ENCODE measurements around the gene ZRANB1.

Gene ZRANB1

DNA sequence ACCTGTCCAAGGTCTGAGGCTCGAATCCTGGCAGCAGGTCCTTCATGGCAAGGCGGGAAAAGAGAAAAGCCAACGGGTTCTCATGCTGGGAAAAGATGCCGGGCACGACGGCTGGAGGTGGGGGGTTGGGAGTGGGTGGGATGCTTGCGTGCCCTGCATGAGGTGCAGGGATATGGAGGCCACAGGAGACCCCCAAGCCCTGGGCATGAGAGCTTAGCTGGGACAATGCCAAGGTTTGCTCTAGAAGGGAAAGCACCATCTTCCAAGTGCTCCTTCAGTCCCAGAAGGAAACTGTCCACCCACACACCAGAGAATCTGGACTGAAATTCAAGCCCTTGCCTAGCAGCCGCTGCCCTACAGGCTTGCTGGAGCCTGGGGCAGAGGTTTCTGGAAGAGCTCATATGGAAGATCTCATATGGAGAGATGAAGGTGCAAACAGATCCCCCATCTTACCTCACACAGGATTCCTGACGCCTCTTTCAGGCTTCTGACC lies 64.3 kb downstream of the ZRANB1 start:
- H3K9me3 Mint-ChIP-seq, result no peaks in the 10 kb centered on the region

DNA sequence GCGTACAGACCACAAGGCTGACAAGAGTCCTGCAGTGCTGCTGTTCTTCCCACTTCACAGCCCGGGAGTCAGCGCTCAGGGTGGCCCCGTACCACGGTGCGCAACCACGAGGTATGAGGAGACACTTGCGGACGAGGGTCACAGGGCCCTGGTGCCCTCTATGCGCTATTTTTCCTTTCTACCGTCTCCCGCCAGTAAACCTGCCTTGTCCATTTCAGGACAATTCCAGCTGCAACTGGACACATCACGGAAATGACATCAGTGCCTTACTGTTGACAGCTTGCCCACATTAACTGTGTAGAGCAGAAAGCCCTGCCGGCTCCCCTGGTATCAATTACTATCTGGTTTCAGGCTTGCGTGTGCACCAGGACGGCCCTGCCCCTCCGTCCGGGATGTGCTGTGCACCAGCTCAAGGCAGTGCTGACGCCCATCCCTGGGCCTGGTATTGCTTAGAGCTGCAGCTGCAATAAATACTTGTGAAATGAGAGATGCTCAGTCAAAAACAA lies 65.1 kb downstream of the ZRANB1 start:
- CTCF ChIA-PET, result interaction anchor here (0.8 kb wide), 1 partner anchor 34 kb away, joined by 3 read pairs; no protein-coding TSS in a partner anchor
- Mint-ChIP-seq H3K36me3 (no peaks in the 10 kb centered on the region), H3K27ac (no peak overlapping the region), H3K4me3 (no peak overlapping the region), H3K4me1 (no peaks in the 10 kb centered on the region), H3K9me3 (no peaks in the 10 kb centered on the region), H3K27me3 (peaks cover 16% of the 10 kb centered on the region)
- DNase-seq, result peak; percentile 12

More for the DNA sequence above, 64.3 kb downstream of the ZRANB1 start:
- Mint-ChIP-seq H3K4me1 (no peaks in the 10 kb centered on the region), H3K27me3 (peaks cover 9% of the 10 kb centered on the region), H3K36me3 (no peaks in the 10 kb centered on the region), H3K4me3 (no peak overlapping the region), H3K27ac (no peak overlapping the region)
- DNase-seq, result peak; percentile 3
- CTCF ChIA-PET, result no interaction called here

DNA sequence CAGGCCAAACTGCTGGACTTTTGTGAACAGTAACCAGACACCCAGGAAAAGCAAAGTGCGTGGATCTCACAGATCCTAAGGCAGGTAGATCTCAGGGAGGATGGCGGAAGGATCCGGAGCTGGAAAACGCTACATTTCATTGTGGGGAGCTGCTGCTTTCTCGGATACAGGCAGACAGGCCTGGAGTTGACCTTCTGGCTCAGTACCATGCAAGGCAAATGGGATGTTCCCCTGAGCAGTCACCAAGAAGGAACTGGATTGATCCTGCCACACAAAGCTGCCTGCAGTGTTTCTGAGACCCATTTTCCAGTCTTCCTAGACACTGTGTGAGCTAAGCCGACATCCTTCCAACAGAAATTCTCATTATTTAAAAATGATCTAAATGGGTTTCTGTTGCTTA lies 65.5 kb downstream of the ZRANB1 start:
- H3K27me3 Mint-ChIP-seq, result peaks cover 19% of the 10 kb centered on the region
- no peaks in the 10 kb centered on the region for H3K4me1 Mint-ChIP-seq
- H3K4me3 Mint-ChIP-seq, result no peak overlapping the region
- no peaks in the 10 kb centered on the region for H3K36me3 Mint-ChIP-seq
- H3K9me3 Mint-ChIP-seq, result no peaks in the 10 kb centered on the region
- CTCF ChIA-PET, result interaction anchor here (0.8 kb wide), 1 partner anchor 33 kb away, joined by 3 read pairs; no protein-coding TSS in a partner anchor
- no peak overlapping the region for H3K27ac Mint-ChIP-seq
- DNase-seq, result no peak

DNA sequence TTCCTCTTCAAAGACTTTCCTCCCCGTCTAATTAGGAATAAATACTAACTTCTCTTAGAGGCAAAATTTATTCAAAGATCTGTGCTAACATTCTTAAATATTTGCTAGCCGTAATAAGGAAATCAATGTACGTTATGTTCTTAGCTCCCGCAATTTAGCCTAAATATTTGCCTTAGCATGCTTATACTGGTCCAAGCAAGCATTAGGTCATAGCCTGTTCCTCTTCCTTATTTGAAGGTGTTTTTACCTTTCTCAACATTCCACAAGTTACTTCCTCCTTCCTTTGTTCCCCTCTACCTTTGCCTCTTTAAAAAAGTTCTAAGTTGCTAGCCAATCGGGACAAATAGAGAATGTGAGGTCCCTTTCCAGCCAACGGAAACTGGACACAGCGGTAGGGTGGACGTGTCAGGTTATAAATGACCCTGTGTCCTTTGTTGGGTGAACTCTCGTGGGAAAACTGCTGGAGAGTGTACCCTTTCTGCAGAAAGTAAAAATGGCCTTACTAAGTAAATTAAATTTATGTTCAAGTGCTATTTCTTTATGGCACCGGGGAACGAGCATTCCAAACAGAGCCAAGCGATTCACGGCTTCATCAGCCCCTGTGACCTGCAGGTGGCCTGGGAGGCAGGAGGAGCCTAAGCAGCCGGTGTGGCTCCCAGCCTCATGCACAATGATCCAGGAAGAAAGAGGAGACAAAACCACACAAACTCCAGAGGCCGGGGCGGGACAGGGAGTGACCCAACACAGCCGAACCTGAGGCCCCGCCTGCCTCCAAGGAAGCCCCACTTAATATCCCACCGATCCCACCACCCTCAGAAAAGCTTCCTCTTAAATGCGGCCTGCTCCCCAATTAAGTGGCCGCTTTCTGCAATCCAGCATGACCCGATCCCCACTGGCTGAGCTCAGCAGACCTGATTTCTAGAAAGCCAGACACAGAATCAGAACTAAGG lies 67.0 kb downstream of the ZRANB1 start:
- Mint-ChIP-seq H3K4me3 (no peak overlapping the region), H3K9me3 (no peaks in the 10 kb centered on the region), H3K27ac (no peak overlapping the region), H3K27me3 (peaks cover 26% of the 10 kb centered on the region), H3K36me3 (no peaks in the 10 kb centered on the region), H3K4me1 (no peaks in the 10 kb centered on the region)
- CTCF ChIA-PET, result interaction anchor here (1.3 kb wide), 1 partner anchor 16 kb away, joined by 6 read pairs; no protein-coding TSS in a partner anchor
- DNase-seq, result no peak

DNA sequence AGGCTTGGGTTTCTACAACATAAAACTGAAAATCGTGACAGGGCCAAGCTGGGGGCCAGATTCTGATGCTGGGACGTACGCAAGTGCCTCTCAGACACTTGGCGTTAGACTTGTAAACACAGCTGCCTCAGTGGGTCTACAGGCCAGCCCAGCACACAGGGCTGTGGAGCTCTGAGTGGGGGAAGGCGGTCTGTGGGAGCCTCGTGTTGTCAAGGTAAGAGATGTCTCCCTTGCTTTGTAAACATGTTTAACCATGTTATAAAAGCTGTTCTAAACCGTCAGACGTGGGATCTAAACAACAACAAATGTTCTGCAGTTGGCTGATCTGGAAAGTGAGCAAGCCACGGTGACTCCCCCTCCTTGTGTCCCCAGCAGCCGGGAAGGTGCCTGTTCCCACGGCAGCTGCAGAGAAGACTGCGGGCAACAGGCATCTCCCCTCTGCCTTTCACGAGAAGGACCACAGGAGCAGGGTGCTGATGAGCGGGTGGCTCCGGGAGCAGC lies 67.8 kb downstream of the ZRANB1 start:
- H3K4me3 Mint-ChIP-seq, result no peak overlapping the region
- H3K9me3 Mint-ChIP-seq, result no peaks in the 10 kb centered on the region
- no peak overlapping the region for H3K27ac Mint-ChIP-seq
- H3K4me1 Mint-ChIP-seq, result peaks cover 1% of the 10 kb centered on the region
- DNase-seq, result no peak
- H3K36me3 Mint-ChIP-seq, result no peaks in the 10 kb centered on the region
- H3K27me3 Mint-ChIP-seq, result peaks cover 32% of the 10 kb centered on the region
- CTCF ChIA-PET, result interaction anchor here (0.8 to 1.3 kb wide), 2 partner anchors 17 to 536 kb away, joined by 3 to 6 read pairs; no protein-coding TSS in a partner anchor

DNA sequence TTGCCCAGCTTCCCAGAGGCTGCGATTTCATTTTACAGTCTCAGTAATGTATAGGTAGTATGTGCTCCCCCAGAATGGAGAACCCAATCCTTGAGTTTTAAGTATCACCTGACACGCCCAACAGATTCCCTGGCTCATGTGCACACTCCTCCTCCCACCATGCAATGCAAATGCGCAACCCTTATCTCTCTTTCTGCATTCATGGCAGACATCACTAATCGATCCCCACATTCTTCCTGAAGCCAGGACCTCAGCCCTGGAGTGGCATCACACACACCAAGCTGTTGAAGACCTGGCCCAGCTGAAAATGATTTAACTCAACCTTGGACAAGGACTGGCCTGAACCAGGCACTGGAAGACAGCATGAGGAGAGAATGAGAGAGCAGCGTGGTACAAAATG lies 68.4 kb downstream of the ZRANB1 start:
- no peak for DNase-seq
- Mint-ChIP-seq H3K27ac (no peak overlapping the region), H3K27me3 (peaks cover 38% of the 10 kb centered on the region), H3K4me3 (no peak overlapping the region), H3K9me3 (no peaks in the 10 kb centered on the region), H3K4me1 (peaks cover 8% of the 10 kb centered on the region), H3K36me3 (no peaks in the 10 kb centered on the region)
- CTCF ChIA-PET, result interaction anchor here (0.8 to 1.4 kb wide), 3 partner anchors 18 to 535 kb away, joined by 3 to 8 read pairs (median 6); no protein-coding TSS in a partner anchor

DNA sequence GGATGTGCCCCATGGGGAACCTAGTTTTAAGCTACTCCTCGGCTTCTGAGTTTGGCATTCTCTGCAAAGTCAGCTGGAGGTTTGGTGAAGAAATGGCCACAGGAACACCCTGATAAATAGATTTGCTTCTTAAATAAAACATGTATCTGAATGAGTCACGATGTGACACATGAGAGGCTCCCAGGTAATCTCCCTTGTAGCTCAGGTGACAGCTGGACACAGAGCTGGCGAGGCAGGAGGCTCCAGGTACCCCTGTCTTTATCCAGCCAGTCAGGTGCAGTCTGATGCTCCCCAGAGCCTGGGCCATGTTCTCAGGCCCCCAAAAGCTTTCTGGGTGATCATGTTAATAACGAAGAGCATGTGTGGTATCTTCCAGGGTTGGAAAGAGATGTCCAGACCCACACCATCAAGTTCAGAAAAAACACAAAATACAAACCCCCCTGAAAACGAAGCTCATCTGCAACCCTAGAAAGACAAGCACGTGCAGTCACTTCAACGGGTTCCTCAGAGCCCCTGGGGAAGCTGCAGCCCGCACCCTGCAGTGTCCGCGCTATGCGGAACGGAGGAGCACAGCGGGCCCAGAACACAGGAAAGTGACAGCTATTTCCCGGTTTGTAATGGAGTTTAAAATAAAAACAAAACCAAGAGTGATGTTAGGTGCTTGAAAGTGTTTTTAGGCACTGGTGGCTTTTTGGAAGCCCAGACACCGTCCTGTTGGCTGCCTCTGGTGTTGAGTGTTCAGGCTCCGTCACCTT lies 69.4 kb downstream of the ZRANB1 start:
- Mint-ChIP-seq H3K27me3 (peaks cover 42% of the 10 kb centered on the region), H3K27ac (no peak overlapping the region), H3K4me3 (no peak overlapping the region), H3K4me1 (peaks cover 10% of the 10 kb centered on the region), H3K9me3 (no peaks in the 10 kb centered on the region), H3K36me3 (no peaks in the 10 kb centered on the region)
- DNase-seq, result no peak
- CTCF ChIA-PET, result interaction anchor here (1.4 kb wide), 1 partner anchor 19 kb away, joined by 8 read pairs; no protein-coding TSS in a partner anchor

DNA sequence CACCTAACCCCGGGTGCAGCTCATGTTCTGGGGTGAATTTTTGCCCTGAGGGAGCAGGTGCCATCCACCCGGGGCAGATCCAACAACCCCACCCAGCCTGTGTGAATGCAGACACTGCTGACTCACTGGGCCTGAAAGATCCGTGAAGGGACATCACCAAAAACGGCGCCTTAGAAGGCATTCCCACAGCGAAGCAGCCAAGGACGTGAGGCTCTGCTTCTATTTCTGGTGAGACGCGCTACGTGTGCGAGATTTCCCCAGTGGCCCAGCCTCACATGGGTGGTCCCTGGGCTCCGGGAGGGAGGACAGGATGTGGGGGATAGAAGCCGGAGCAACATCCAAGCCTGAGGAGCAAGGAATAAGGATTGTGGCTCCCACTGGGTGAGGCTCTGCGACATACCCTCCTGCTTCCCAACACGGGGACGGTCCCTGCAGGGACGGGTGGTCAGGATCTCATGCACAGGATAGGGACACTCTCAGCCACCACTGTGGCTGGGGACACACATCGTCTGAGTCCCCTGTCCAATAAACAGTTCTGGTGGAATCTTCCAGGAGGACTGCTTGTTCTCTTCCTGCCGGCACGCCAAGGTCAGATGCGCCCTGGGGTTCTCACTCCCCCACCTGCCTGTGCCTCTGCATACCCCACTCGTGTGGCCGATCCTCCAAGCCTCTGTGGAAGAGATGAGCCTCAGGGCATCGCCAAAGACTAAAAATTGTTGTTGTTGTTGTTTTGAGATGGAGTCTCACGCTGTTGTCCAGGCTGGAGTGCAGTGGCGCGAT lies 70.2 kb downstream of the ZRANB1 start:
- peaks cover 10% of the 10 kb centered on the region for H3K4me1 Mint-ChIP-seq
- H3K27me3 Mint-ChIP-seq, result peaks cover 42% of the 10 kb centered on the region
- H3K4me3 Mint-ChIP-seq, result no peak overlapping the region
- no peaks in the 10 kb centered on the region for H3K9me3 Mint-ChIP-seq
- H3K36me3 Mint-ChIP-seq, result no peaks in the 10 kb centered on the region
- no peak for DNase-seq
- H3K27ac Mint-ChIP-seq, result no peak overlapping the region
- CTCF ChIA-PET, result no interaction called here

DNA sequence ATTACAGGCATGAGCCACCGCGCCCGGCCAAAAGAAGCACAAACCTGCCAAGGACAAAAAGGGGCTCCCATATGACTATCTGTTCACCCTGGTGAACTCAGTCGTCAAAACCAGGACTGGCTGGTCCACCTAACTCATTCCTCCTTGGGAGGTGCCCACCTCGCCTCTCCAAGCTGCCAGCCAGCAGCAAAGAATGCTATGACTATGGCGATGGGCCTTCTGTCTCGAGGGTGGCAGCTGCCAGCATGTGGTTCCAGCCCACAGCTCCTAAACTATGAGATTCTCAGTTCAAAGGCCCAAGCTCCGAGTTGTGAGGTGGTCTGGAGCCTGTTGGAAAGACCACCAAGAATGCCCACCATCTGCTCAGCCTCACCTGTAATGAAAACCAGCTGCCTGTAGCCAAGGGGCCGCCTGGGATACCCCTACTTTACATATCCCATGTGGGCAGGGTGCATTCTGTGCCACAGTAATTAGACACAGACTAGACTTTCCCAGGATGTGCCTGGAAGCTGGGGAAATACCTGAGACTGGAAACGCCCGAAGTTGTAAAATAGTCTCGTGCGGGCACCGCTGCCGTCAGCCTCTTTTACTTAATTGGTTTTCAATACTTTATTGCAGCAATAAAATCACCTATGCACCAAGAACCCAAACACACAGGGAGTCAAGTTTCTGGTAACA lies 71.1 kb downstream of the ZRANB1 start:
- peaks cover 48% of the 10 kb centered on the region for H3K27me3 Mint-ChIP-seq
- H3K9me3 Mint-ChIP-seq, result no peaks in the 10 kb centered on the region
- no peak for DNase-seq
- H3K4me3 Mint-ChIP-seq, result no peak overlapping the region
- H3K36me3 Mint-ChIP-seq, result no peaks in the 10 kb centered on the region
- H3K4me1 Mint-ChIP-seq, result peaks cover 10% of the 10 kb centered on the region
- H3K27ac Mint-ChIP-seq, result no peak overlapping the region
- CTCF ChIA-PET, result no interaction called here

DNA sequence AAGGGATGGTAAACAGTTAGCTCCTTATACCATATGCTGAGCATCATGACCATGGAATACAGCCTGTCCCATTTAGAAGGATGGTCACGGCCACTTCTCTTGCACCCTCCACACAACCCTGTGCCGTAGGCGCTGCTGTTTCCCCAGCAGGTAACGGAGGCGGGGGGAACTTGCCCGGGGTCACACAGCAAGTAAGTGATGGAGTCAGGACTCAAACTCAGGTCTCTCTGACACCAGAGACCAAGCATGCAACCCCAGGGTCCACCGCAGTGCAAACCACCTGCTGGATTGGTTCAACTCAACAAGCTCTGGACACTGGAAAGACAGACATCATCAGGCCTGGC lies 71.6 kb downstream of the ZRANB1 start:
- H3K27ac Mint-ChIP-seq, result no peak overlapping the region
- no peaks in the 10 kb centered on the region for H3K36me3 Mint-ChIP-seq
- peaks cover 53% of the 10 kb centered on the region for H3K27me3 Mint-ChIP-seq
- no peak overlapping the region for H3K4me3 Mint-ChIP-seq
- H3K9me3 Mint-ChIP-seq, result no peaks in the 10 kb centered on the region
- peaks cover 10% of the 10 kb centered on the region for H3K4me1 Mint-ChIP-seq
- DNase-seq, result no peak
- CTCF ChIA-PET, result no interaction called here

DNA sequence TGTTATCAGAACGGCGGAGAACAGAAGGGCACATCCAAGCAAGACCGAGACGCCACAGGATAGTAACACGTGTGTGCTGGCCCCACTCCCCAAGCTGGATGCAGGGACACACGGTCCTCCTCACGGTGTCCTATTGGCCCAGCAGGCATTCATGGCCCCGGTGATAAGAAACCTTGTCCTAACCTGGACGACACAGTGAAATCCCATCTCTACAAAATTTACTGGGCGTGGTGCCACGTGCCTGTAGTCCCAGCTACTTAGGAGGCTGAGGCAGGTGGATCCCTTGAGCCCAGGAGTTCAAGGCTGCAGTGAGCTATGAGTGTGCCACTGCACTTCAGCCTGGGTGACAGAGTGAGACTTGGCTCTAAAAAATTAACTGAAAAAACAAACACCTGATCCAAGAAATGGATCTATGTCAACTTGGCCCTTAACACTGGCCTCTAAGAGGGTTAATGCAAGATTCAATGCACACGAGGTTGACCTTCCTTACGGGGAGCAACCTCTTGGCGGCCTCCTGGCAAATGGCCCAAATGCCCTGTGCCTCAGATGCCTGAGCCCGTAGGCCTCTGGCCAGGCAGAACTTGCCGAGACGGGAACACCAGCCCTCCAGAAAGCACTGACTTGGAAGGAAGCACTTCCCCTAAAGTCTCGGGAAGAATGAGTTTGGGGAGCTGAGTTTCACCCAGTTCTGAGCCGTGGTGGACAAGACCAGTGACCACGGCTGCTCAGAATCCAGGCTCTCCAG lies 72.3 kb downstream of the ZRANB1 start:
- CTCF ChIA-PET, result interaction anchor here (1.1 kb wide), 1 partner anchor 11 kb away, joined by 3 read pairs; no protein-coding TSS in a partner anchor
- H3K4me3 Mint-ChIP-seq, result no peak overlapping the region
- no peak for DNase-seq
- H3K36me3 Mint-ChIP-seq, result no peaks in the 10 kb centered on the region
- H3K4me1 Mint-ChIP-seq, result peaks cover 10% of the 10 kb centered on the region
- no peaks in the 10 kb centered on the region for H3K9me3 Mint-ChIP-seq
- peaks cover 56% of the 10 kb centered on the region for H3K27me3 Mint-ChIP-seq
- H3K27ac Mint-ChIP-seq, result no peak overlapping the region

DNA sequence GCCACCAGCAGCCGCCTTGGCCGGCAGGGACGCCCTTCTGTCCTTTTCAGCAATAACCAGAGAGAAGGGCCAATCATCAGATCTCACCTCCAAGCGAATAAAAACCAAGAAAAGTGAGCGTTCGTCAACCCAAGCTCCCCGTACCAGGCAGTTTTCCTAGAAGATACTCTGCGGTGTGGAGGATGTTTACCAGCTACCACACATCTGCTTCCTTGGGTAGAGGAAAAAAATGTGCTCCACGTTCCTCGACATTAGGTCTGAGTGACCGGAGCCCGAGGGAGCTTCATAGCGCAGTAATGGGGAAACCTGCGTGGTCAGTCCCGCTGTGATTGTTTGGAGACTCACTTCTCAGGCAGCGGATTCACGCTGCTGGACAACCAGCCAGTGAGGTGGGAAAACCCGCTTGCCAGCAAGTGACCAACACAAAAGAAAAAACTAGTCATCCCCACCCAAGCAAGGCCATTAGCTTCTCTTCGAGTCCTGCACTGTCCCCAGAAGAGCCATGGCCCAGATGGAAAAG lies 73.0 kb downstream of the ZRANB1 start:
- CTCF ChIA-PET, result interaction anchor here (1.1 kb wide), 1 partner anchor 11 kb away, joined by 3 read pairs; no protein-coding TSS in a partner anchor
- Mint-ChIP-seq H3K27me3 (peaks cover 49% of the 10 kb centered on the region), H3K9me3 (no peaks in the 10 kb centered on the region), H3K4me3 (no peak overlapping the region), H3K36me3 (no peaks in the 10 kb centered on the region), H3K4me1 (peaks cover 10% of the 10 kb centered on the region), H3K27ac (no peak overlapping the region)
- DNase-seq, result no peak
